GM21717 (cell line): ENCODE results near the gene ATP5F1B.
A peak's percentile ranks its signal among the peaks of the same experiment; 100 is the strongest.
"Not testable (repeated sequence)": the region's sequence is repeated elsewhere in the genome, so short reads cannot be mapped to it uniquely, and the experiment has no call there.

ENCODE experiments used
- ATAC-seq: cut with Tn5 transposase; IDR thresholded peaks from one replicate; pipeline ENCODE4 v1.9.1; 2021; ENCODE audit warnings: mild to moderate bottlenecking, moderate library complexity; ENCODE audit not compliant: unreplicated experiment

Gene ATP5F1B

DNA sequence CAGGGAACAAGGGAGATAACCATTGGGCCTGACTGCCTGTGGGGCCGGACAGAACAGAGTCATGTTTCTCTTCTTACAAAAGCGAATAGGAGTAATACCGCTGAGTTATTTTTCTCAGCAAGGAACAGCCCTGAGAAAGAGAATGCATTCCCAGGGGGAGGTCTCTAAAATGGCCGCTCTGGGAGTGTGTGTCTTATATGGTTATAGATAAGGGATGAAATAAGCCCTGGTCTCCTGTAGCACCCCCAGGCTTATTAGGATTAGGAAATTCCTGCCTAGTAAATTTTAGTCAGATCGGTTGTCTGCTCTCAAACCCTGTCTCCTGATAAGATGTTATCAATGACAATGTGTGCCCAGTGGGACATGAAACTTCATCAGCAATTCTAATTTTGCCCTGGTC lies 8.0 kb upstream of the ATP5F1B start:
- ATAC-seq, result not testable (repeated sequence)

DNA sequence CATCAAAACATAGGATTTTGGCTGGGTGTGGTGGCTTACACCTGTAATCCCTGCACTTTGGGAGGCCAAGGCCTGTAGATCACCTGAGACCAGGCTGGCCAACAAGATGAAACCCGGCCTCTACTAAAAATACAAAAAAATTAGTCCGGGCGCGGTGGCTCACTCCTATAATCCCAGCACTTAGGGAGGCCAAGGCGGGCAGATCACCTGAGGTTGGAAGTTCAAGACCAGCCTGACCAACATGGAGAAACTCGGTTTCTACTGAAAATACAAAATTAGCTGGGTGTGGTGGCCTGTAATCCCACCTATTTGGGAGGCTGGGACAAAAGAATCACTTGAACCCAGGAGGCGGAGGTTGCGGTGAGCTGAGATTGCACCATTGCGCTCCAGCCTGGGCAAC lies 2.2 kb upstream of the ATP5F1B start:
- not testable (repeated sequence) for ATAC-seq

DNA sequence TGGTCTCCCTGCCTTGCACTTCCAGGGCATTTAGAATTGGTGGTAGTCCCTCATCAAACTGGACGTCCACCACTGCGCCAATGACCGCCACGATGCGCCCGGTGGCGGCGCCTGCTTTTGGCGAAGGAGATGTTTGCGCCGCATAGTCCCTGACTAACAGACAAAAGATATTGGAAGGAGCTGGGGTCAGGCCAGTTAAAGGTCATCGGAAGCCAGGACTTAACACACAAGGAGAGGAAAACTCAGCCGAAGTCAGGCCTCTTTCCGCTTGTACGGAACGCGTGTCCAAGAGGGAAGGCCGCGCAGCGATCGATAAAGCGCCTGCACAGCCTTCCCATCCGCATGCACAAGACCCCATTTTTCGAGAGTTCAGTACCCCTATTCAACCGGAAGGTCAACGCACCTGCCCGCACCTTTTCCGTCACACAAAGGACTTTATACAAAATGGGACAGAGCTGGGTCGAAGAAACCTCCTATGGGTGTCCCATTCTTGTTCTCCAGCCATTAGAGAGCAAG lies 525 bp downstream of the ATP5F1B start:
- ATAC-seq, result no peak

DNA sequence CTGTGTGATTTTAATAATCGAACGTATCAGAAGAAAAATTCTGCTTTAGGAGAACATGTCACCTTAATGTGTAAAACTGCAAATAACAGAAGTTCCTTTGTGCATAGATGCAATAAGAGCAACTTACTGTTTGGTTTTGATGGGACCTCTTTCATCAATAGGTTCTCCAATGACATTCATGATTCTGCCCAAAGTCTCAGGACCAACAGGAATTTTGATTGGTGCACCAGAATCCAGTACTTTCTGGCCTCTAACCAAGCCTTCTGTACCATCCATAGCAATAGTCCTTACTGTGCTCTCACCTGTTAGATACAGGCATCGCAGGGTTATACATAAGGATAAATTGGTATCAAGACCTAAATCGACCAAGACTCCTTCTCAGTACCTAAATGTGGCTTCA lies 1.1 kb downstream of the ATP5F1B start:
- no peak for ATAC-seq

GRCh38 chr12:56641219-56641618 lies 4.6 kb downstream of the ATP5F1B start:
- ATAC-seq, result no peak

GRCh38 chr12:56637621-56638020 lies 8.2 kb downstream of the ATP5F1B start:
- no peak for ATAC-seq

DNA sequence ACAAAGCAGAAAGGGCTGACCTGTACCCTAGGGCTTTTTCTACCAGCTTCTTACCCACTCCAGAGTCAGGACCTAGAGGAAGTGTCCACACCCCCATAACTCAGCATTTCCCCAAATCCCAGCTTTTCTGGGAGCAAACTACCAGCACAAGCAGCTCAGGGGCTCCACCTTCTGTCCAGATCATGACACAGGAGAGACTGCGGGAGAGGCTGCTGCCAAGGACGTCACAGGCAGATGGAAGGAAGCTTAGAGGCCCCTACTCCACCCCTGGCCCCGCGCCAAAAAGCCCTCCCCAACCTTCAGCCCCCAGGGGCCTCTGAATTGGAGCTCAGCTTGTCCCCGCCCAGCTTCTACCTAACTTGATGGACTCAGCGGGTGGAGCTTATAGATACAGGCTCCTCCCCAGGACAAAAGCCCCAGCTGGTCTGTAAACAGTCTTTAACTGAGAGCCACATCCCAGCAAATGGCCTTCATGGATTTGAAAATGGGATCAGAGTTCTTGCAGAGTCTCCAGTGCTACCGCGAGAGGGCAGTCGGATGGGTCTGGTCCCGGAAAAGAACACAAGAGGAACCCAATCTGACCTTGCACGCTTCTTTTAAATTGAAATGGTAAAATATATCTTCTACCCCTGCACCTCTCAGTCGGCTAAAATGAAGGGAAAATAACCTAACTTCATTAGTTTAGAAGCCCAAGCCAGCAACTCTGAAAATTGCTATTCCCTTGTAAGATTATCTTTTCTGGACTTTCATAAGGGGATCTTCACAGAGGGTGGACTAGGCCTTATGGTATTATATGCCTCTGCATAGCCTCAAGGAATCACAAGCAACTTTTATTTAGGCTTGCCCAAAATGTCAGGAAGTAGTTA lies 8.9 kb downstream of the ATP5F1B start:
- peak; percentile 49 for ATAC-seq

DNA sequence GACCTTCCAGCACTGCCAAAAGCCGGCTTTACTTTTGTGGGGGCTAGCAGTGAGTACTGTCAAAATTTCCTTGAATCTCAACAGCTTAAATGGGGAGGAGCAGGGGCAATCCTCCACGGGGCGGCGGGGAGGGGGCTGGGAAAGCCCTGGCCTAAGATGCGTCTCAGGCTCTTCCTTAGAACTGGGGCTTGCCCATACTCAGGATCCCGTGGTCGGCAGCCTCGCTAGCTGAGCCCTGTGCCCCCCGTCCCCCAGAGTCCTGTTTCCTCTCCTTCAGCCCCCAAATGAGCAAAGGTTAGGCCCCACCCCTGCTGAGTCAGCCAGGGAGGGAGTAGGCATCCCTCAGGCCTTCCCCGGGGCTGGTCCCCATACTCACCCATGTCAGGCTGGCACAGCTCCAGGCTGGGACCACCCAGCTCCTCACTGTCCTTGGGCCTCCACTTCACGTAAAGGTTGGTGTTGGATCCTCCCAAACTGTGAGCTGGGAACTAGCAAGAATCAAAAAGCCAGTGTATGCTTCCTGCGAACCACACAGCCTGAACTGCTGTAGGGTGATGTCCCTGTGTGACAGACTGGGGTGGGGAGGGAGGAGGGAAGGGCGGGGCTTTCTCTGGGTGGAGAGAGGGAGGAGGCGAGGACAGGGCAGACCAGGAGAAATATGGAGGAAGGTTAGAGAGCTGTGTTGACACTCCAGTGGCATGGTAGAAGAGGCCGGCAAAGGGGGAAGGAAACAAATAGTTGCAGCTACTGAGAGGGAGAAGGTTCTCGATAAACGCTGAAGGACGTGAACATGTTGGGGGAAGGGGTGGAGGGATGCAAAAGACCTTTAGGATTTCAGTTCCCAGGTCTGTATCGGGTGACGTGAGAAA lies 9.7 kb downstream of the ATP5F1B start:
- peak; percentile 36 for ATAC-seq

GRCh38 chr12:56634837-56635791 lies 10.7 kb downstream of the ATP5F1B start:
- peak; percentile 33 for ATAC-seq

DNA sequence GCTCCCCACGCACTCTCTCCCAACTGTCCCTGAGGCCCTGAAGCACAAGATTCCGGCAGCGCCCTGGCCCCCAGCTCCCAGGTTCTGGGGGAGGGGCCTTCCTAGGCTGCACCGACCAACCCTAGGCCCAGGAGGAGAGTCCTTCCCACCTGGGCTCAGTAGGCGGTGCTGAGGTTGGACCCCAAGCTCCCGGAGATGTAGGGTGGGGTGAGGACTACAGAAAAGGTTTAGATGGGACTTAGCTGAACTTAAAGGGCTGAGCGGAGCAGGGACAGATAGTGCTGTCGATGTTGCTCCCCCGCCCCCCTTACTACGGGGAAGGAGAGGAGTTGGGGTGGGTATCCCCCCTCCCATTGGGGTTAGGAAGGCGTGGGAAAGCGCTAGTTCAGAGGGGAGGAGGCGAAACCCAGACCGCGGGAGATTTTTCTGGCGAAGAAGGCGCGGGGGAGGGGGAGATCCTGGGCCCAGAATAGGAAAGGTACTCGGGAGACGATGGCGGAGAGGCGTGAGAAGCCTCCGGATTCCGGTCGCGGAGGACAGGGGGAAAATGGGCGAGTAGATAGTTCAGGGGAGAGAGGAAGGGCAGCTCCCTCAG lies 11.4 kb downstream of the ATP5F1B start:
- no peak for ATAC-seq

DNA sequence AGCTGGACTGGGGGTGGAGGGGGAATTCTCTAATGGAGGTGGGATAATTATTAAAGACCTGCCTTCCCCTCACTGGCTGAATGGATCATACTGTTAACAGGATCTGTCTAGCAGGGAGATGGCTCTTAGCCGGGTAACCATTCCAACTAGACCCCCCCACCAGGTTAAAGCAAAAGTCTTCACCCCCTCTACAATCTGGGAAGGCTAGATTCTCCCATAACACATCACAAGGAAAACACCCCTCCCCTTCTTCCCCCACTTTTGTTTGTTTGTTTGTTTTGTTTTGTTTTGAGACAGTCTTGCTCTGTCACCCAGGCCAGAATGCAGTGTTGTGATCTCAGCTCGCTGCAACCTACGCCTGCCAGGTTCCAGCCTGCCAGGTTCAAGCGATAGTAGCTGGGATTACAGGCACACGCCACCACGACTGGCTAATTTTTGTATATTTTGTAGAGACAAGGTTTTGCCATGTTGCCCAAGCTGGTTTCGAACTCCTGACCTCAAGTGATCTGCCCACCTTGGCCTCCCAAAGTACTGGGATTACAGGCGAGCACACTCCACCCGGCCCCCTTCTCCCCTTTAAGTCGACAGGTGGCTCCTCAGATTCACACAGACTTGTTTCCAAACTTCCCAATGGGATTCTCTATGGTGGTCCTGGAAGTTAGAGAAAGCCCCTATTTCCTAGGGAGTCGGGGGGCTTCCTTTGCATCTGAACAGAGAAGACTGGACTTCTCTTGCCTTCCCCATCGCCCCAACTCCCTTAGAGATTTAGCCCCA lies 12.1 kb downstream of the ATP5F1B start:
- ATAC-seq, result no peak

GRCh38 chr12:56632701-56633467 lies 12.9 kb downstream of the ATP5F1B start:
- no peak for ATAC-seq

DNA sequence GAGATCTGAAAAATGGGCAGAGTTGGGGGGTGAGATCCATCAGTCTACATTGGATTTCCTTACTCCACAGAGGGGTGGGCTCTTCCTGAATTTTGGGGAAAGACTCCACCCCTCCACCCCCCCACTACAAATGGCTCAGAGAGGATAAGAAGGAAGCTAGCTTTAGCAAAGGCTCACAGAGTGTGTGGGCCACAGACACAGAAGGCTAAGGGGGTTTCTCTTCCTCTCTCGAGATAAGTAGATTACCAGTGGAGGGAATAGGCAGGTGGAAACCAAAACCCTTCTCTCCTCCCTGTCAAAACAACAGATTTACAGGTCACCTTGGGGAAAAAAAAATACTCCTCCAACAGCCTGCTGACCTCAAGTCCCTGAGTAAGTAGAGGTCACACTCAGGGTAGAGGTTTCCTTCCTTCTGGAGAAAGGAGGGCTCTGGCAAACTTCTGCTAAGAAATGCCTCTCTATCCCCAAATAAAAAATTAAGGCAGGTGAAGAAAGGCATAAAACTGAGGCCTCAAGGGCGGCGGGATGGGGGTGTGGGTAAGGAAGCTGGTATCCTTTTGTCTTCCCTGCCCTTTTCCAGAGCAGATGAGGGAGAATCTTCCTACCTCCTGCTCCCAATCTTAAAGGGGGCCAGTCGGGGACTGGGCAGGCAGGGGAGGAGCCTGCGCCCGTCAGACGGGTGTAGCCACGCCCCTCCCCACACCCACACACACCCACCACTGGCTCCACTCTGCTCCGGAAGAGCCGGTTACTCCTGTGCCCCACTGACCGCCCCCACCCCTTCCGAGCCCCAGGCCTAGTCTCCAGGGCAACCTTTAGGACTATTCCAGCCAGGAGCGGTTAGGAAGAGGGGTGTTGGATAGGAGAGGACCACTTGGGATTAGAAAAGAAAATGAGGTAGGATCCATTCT lies 13.7 kb downstream of the ATP5F1B start:
- ATAC-seq, result peak; percentile 19

GRCh38 chr12:56630180-56630632 lies 15.6 kb downstream of the ATP5F1B start, which contains the start of gene BAZ2A:
Gene BAZ2A (minus strand): TSS chr12:56630326. CDS start chr12:56617530, 12,796 bp downstream.
- peak; percentile 39 for ATAC-seq

DNA sequence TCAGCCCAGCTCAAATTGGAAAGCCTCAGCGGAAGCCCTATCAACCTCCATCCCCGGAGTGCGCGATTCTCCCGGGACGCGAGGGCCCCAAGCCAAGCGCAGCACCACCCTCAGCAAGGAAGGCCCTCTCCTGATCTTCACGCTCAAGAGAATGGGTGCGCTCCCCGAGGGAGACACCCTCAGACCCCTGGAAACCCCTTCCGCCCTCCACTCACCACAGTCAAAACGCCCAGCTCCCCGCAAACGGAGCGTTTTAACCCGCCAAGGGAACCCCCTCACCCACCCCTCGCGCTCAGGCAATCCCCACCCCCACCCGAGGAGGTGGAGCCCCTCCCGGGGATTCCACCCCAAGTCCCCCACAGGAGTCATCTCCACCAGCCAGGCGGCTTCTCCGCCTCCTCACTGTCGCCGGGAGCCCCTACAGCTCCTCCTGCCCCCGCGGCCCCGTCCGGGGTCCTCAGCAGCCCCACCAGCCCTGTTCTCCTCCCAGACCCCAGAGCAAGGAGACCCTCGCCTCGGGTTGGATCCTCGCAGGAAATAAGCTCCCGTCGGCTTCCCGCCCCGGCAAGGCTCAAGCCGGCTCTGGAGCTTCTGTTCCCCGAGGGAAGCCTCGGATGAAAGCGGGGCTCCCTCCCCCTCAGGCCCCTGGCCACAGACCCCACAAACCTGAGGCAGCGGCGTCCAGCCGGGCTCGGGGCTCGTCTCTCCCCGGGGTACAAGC lies 16.2 kb downstream of the ATP5F1B start:
- peak; percentile 13 for ATAC-seq

GRCh38 chr12:56628671-56629458 lies 16.9 kb downstream of the ATP5F1B start:
- ATAC-seq, result peak; percentile 16
